Smooth muscle cell of the umbilical artery (primary cell): ENCODE measurements around the gene AHSA1. TPM values are rescaled to one million over a fixed set of nuclear protein-coding genes. Genes with fewer than 3 reads are reported as not detected.

ENCODE experiments used
- total RNA-seq: library from RNA; depleted of rRNA; stranded (reverse); fragments of >200 nt; gene quantifications from 2 replicates; pipeline ENCODE4 v1.2.3, GENCODE V29; 2014

The AHSA1 gene
- 125 and 199 TPM in 2 replicates for total RNA-seq

DNA sequence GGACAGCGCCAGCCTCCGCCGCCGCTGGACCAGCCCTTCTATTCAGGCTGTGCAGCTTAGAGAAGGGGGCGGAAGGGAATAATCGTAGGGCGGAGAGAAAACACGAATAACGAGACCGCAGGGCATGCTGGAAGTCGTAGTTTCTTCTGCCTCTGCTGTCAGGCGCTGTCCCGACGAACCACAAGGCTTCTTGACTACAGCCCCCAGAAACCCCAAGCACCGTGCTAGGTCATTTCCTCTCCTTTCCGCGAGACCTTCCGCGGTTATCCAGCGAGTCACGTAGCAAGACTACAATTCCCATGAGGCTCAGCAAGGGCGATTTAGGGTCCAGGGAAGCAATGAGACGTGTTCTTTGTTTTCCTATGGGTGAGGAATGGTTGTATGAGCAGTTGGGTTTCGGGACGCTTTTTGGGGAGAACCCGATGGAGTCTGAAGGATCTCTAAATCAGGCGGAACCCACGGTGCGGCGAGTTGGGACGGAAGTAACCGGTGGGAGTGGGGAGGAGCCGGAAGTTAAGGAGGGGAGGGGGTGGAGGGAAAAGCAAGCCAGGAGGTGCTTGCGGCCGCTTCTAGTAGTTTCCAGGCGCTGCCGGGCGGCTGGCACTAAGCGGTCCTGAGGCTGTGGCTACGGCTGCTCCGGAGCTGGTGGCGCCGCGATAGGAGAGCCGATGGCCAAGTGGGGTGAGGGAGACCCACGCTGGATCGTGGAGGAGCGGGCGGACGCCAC lies at the start of gene AHSA1, which contains the start of gene VIPAS39:
TSS of gene AHSA1 (plus strand) at position 572 of the 727 bp plus-strand sequence. CDS start at position 669, 97 bp downstream.
TSS of gene VIPAS39 (minus strand) at position 80 of the 727 bp plus-strand sequence. CDS start 3,499 bp downstream, outside the sequence.

DNA sequence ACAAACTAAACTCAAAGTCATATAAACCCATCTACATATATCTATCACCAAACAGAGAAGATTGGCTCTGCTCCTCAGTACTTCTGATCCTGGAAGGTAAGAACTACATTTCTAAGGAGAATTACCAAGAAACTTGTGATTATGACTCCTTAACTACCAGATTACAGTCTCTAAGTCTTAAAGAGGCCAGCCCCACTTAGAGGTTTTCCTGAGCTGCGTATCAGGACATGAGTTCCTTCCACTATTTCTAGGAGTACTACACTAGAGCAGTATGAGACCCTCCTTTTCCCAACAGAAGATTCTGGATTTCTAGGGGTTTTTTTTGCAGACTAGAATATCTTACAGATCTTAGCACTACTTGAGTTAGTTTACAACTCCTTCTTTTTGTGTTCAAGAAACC lies 34.5 kb upstream of the AHSA1 start, which contains the start of gene NOXRED1:
TSS of gene NOXRED1 (minus strand) at position 101 of the 400 bp plus-strand sequence. CDS start 634 bp downstream, outside the sequence.

GRCh38 chr14:77498120-77498979 lies 40.5 kb downstream of the AHSA1 start, which contains the start of gene ISM2:
Gene ISM2, minus strand, starts transcription at chr14:77498816. Its CDS starts 23 bp downstream, at chr14:77498793.

Other genes starting within 250 kb of the AHSA1 start
- not detected in 2 replicates for gene NGB, start 186.9 kb upstream of the AHSA1 start, total RNA-seq
- gene POMT2, start 137.2 kb upstream of the AHSA1 start, total RNA-seq, result 13.7 and 18.9 TPM in 2 replicates
- gene GSTZ1, start 137.1 kb upstream of the AHSA1 start, total RNA-seq, result 14.2 and 20.8 TPM in 2 replicates
- gene TMED8, start 81.0 kb upstream of the AHSA1 start, total RNA-seq, result 13.7 and 14.3 TPM in 2 replicates
- 0.88 and 1.8 TPM in 2 replicates for gene SAMD15, start 80.7 kb upstream of the AHSA1 start, total RNA-seq
- gene NOXRED1, start 34.6 kb upstream of the AHSA1 start, total RNA-seq, result 0.55 TPM in 1 of 2 replicates, not detected in the other
- 25.3 and 30.0 TPM in 2 replicates for gene VIPAS39, start 492 bp upstream of the AHSA1 start, total RNA-seq
- gene ISM2, start 40.7 kb downstream of the AHSA1 start, total RNA-seq, result 0.14 and 0.89 TPM in 2 replicates
- gene SPTLC2, start 158.5 kb downstream of the AHSA1 start, total RNA-seq, result 39.8 and 81.9 TPM in 2 replicates
- 8.7 and 9.8 TPM in 2 replicates for gene ALKBH1, start 249.9 kb downstream of the AHSA1 start, total RNA-seq